M059J (cell line): ENCODE data around the gene SPTBN5. TPM values are rescaled to one million over a fixed set of nuclear protein-coding genes. Genes with fewer than 3 reads are reported as not detected.

Experiments used
- DNase-seq: peaks from one replicate; pipeline ENCODE4 v3.0.0-alpha.2; 2012; ENCODE audit warnings: low read depth
- total RNA-seq: library from RNA; depleted of rRNA; stranded (reverse); fragments of >200 nt; shearing (Covaris generic); gene quantifications from 2 replicates; pipeline ENCODE4 v1.2.3, GENCODE V29; 2014; rRNA removed

The SPTBN5 gene
- total RNA-seq, 1 experiment from 2014 or later: under 0.01 TPM

DNA sequence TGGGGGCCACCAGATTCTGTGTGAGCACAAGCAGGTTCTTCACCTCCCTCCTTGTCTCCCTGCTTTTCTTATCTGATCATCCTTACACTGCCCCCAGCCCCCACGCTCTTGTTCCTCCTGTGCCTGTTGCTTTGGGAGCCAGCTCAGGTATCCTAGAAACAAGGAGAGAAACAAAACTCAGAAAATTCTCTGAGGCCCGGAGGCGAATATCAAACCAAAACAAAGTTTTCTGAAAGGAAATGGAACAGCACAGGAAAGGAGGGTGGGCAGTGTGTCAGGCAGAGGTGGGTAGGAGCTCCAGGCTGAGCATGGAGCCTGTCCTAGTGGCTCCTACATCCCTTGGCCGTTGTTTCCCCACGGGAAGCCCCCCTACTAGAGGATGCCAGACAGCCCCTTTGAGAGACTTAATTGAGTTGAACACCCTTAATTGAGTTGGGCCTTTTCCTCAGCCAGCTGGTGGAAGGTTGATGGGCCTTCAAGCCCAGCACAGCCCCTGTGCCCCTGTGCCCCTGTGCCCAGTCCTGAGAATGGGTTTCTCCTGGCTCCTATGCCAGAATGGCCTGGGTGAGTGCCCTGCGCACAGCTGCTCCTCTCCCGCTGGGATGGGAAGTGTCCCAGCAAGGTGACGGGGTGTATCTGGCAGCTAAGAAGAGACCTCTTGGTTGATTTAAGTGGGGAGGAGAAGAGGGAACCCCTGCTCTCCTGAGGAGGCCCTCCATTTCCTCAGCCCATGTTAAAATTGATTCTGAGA is 88.8 kb downstream of the SPTBN5 start:
- DNase-seq: peak; percentile 94

DNA sequence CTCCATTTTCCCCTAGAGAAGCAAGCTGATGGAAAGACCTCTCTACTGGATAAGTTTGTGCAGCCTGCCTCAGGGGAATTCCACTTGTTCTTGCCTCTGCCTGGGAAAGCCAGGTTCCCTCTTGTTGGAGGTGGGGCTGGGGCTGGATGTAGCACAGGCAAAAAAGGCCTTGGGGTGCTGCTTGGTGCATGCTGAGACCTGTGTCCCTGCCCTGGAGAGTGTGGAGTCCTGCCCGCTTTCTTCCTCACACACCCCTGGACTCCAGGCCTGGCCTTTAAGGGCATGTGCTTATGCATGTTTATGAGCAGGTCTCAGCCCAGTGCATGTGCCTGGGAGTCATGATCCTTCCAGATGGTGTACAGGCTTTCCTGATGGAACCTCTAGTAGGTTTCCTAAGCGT is 89.5 kb downstream of the SPTBN5 start:
- peak; percentile 78 for DNase-seq

DNA sequence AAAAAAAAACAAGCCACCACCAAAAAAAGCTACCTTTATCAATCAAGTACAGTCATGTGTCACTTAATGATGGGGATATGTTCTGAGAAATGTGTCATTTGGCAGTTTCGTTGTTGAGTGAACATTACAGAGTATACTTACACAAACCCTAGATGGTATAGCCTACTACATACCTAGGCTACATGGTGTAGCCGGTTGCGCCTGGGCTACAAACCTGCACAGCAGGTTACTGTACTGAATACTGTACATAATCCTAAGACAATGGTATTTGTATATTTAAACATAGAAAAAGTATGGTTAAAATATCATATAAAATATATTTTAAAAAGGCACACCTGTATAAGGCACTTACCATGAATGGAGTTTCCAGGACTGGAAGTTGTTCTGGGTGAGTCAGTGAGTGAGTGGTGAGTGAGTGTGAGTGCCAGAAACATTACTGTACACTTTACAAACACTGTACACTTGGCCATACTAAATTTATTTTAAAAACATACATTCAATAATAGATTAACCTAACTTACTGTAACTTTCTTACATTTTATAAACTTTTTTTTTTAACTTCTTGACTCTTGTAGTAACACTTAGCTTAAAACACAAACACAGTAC is 91.9 kb downstream of the SPTBN5 start:
- peak; percentile 66 for DNase-seq

DNA sequence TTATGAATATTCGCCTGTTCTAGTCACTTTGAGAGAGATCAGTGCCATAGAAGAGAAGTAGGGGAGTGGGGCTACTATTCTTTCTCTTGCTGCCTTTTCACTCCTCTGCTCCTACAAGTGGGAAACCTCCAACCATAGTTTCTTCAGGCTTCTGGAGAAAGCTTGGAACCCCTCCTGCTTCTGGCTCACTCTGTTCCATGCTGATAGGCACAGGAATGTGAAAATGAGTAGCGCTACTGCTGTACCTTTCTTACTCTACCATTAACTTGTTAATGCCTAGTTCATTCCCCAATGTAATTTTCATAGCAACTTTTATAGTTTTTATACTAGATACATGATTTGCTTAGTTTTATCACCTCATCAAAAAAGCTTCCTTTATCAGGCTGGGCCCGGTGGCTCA is 92.7 kb downstream of the SPTBN5 start:
- no peak for DNase-seq

DNA sequence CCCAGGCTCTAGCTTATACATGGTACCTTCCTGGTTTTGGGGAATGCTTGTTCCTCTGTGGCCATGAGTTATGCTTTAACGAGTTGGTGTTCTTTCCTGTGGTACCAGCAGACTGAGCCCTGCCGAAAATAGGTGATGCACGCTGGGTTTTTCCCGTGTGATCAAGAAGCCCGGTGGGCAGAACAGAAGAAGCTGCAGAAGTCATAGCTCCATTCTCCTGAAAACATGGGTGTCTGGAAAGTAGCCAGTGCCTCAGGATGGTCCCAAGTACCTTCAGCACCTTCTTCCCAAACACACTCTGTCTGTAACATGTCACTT is 94.4 kb downstream of the SPTBN5 start:
- DNase-seq: no peak

DNA sequence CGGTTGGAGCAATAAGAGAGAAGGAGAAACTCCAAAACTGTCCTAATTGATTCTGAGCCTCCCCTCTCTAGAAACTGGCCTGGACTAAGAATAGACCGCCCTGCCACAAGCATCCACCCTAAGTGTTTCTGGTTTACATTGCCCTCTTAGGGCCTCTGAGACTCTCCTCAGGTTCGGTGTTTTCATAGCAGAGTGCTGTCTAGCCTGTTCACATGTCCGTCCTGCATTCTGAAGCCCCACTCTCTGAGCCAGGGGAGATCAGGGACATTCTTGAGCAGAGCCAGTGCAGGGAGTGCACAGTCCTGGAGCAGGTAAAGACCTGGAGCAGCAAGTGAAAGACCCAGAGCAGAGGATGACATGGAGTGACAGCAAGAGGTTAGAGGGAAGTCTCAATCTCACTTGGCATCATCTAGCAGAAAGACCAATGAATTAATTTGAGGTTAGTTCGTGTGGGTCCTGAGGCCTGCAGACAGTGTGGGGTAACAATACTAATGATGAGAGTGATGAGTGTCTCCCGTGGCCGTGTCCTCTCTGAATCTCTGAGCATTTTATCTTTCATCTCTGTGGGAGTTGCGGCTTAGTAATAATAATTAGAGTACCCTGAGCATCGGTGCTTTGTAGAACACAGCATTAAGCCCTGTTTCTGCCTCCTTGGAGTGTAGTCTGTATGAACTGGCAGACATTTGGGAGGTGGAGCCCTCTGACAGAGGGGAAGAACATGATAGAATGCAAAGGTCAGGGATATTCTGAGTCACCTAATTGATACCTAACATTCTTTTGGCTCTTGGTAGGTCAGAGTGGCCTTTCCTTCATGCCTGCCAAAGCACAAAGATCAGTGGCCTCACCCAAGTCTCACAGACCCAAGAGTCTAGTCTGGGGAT is 95.0 kb downstream of the SPTBN5 start:
- DNase-seq: peak; percentile 79

Other genes with a start within 250 kb of the SPTBN5 start
- gene MGA, start 233.6 kb downstream of the SPTBN5 start, total RNA-seq: 13.8 and 26.7 TPM in 2 replicates
- 8.4 and 11.8 TPM in 2 replicates for gene MAPKBP1, start 119.6 kb downstream of the SPTBN5 start, total RNA-seq
- gene JMJD7, start 66.0 kb downstream of the SPTBN5 start, total RNA-seq: 7.9 and 11.4 TPM in 2 replicates
- 0.84 TPM in 1 of 2 replicates, not detected in the other for gene PLA2G4B, start 55.2 kb downstream of the SPTBN5 start, total RNA-seq
- 21.8 and 28.6 TPM in 2 replicates for gene EHD4, start 78.5 kb upstream of the SPTBN5 start, total RNA-seq
- not detected in 2 replicates for gene PLA2G4E, start 127.0 kb upstream of the SPTBN5 start, total RNA-seq
- 0.10 and 0.52 TPM in 2 replicates for gene PLA2G4D, start 200.5 kb upstream of the SPTBN5 start, total RNA-seq